HG03095 (cell line): Measurements from ENCODE around the gene GCN1.

Source experiments
- ATAC-seq: cut with Tn5 transposase; IDR thresholded peaks from one replicate; pipeline ENCODE4 v1.9.1; 2021; ENCODE audit warnings: moderate library complexity; ENCODE audit not compliant: unreplicated experiment

The GCN1 gene

GRCh38 chr12:120230326-120230973, 35.9 kb upstream of the GCN1 start:
- ATAC-seq = no peak

DNA sequence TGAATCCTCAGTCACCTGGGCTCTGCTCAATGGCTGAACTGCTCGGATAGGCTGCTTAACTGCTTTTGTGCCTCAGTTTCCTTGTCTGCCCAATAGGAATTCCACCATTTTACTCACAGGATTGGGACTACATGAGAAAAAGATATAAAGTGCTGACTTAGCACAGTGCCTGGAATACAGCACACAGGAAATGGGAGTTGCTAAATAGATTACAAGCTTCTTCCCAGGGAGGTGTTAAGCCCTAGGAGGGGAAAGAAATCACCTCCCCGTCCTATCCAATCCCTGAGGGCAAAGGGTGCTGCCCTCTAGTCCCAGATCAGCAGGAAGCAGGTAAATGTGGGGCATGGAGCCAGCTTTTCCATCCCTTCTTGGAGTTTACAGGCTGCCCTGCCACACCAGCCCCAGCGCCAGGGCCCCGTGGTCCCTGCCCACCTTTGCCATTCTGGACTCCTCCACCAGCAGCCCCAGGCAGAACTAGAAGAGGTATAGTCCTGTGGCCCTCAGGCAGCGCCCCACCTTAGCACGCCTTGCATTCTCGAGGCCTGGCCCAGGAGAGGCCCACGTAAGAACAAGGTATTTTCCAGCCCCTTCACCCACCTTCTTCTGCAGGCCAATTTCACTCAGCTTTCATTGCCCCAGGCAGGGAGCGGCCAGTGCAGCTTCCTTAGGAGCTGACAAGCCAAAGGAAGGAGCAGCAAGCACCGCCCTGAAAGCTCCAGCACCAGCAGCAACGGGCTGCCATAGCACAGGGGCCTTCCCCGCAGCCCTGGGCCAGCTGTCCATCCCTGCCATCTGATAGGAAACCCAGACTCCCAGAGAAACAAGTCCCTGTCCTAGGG, 35.2 kb upstream of the GCN1 start:
- ATAC-seq = no peak

GRCh38 chr12:120229071-120229486, 34.6 kb upstream of the GCN1 start:
- ATAC-seq = no peak

DNA sequence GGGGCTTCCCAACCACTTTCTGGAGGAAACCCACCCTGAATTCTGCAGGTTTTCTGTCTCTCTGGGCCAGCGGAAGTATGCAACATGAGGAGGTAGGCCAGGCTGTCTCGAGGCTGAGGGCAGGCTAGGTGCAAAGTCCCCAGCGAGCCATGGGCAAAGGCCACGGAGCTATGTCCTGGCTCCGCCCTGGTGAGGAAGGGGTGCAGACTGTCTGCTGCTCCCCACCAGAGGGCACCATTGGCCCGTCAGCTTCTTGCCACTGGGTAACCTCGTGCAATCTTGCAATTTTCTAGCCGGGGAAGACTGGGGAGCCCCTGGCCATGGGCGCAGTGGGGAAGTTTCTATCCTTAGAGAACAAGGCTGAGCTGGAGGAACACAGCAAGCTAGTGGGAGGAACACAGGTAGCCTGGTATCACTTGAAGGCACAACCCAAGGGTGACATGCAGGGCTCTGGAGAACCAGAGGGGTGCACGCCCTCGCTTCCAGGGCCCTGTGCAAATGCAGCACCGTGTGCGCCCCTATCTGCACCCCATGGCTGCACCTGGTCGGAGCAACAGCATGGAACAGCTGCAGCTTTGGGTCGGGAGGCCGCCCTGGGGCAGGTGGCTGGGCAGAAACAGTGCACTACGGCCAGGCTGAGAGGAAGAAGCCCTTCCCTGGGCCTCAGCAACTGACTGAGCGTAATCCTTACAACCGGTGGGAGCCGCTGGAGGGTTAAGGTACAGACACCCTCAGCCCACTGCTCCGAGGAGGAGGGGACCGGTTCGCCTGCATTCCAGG, 34.0 kb upstream of the GCN1 start:
- peak; percentile 56 for ATAC-seq

- no peak for ATAC-seq
Observed at GRCh38 chr12:120228041-120228290, 33.5 kb upstream of the GCN1 start.

- no peak for ATAC-seq
Observed at GRCh38 chr12:120227233-120228040, 32.9 kb upstream of the GCN1 start.

GRCh38 chr12:120225852-120226640, 31.5 kb upstream of the GCN1 start:
- no peak for ATAC-seq

DNA sequence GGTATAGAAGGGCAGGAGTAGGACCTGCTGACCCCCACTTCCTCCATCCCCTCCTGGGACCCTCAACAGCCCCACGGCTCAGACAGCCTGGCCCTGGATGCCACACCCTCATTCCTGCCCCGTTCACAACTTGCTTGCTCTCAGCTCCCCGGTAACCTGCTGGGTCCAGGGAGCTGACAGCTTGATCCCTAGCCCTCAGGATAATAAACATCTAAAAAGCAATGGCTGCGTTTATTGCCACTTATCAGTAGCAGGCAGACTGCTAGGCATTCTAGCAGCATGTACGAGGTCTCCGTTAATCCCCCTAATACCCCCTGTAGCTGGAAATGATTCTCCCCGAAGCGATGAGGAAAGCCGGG, 30.7 kb upstream of the GCN1 start:
- no peak for ATAC-seq

- no peak for ATAC-seq
Observed at GRCh38 chr12:120224304-120225199, 30.0 kb upstream of the GCN1 start.

GRCh38 chr12:120223458-120224303, 29.2 kb upstream of the GCN1 start:
- ATAC-seq = no peak

DNA sequence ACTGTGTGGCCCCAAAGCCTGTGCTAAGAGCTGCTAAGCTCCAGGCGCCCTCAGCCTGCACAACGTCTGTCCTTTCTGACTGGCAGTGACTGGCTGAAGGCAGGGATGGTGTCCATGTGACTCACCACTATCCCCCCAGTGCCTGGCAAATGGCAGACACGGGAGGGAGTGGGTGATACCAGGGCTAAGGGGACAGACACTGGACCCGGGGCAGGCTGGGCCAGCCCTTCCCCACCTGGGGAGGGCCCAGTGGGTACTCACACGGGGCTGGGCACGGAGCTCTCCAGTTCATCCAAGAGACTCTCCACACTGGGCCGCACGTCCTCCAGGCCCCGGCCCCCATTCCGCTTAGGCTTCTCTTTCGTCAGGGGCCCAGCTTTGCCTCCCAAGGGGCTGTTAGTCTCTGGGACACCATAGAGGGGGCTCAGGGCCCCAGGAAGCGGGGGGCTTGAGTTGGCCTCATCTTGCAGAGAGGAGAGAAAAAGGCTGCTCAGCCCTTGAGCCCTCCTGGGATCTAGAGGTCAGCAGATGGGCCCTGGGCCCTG, 27.8 kb upstream of the GCN1 start:
- no peak for ATAC-seq

DNA sequence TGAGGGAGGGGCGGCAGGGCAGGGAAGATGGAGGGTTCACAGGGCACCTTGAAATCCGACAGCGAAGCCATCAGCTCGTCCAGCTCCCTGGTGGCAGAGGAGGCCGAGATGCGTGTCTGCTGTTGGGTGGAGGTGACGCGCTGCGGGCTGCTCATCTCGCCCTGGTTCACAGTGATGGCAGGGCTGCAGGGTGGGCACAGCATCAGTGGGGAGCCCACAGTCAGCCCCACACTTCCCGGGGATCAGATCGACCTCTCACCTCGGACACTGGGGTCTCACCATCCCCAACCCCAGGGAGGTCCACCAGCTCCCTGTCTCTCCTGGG, 27.0 kb upstream of the GCN1 start:
- no peak for ATAC-seq

DNA sequence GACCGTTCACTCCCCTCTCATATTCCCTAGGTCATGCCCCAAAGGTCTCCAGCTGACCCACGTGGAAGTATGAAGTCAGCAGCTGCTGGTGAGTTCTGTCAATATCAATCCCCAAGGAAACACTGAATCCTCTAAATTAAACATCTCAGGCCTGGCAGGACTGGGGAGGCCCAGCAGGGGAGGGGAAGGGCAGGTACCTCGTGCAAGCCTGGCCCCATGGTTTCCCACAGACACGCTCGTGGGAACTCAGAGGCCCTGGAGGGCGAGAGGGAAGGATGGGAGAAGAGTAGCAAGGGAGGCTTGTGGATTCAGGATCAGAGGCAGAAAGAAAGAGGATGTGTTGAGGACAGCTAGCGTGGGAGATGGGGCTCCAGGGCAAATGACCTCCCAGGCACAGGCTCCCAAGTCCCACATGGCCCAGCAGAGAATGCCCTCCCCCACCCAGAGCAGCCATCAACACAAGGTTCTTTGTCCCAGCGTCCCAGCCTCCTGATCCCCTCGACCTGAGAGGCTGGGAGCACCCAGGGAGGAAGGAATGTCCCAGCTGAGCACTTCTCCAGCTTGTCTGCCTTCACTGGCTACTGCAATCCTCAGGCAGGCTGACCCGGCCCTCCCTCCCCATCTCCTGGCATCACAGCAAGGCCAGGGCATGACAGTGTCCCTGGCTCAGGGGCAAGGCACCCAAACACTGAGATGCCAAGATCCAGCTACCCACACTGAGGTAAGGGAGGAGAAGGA, 26.5 kb upstream of the GCN1 start:
- ATAC-seq = no peak

DNA sequence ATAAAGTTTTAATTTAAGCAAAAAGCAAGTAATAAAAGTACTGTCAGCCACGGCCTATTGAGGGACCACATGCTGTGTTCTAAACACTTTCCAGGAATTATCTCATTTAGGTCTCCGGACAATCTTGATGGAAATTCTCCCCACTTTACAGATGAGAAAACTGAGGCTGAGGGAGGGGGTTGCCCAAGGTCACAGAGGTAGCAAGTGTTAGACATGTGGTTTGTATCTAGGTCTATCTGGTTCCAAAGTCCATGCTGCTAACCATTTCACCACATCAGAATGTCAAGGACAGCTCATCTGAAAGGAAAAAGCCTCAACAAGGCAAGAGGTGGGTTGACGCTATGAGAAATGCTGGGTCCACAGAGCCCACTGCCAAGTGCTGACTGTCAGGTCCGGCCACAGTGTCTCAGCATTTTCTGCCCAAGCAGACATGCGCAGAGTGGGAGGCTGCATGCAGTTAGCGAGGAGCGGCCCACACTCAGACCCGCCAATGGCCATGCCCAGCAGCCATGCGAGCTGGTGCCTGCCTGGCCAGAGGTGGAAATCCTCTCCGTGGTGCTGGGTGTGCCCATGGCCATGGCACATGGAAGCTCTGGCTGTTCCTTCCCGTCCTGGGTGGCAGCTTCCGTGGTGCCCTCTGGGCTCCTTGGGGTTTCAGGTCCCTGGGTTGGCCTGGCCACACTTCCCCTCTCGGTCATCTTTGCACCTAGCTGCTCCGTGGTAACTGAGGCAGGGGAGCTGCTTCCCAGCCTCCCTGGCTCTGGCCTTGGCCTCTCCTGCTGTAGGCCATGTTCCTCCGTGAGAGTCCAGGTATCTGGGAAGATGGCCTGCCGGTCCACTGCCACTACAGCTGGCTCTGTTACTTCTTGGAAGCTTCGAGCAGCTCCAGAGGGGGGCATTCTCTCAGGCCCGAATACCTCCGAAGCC, 24.4 kb upstream of the GCN1 start:
- ATAC-seq = no peak

DNA sequence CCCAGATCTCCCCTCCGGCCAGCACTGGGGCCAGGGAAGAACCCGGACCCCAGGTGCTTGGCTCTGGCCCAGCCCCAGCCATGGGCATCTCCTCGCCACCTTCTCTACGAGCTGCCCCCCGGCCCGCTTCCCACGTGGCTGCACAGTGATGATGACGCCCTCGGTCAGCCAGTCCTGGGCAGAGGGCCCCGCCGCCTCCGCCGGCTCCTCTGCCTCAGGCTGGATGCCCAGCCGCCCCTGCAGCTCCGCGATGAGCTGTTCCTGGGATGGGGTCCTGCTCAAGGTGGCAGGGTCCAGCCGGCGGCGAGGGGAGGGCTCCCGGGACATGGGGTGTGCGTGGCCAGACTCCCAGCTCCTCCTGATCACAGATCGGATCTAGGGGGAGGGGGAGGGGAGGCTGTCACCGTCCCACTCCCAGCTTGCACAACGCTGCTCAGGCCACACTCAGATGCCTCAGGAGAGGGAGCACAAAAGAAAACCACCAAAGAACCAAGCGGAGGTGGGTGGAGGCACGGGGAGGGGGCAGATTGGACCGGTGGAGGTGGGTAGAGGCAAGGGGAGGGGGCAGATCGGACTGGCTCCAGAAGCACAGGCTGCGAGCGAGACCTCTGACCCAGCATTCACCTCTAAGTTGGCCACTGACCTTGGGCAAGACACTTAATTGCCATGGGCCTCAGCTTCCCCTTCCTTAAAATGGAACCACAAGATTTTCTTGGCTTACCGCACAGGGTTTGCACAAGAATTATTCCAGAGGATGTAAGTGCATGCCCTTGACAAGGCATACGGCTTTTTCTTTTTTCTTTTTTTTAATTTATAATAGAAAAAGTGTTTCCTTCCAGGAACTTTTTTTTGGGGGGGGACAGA, 22.5 kb upstream of the GCN1 start:
- ATAC-seq = no peak
